RWPE2 (cell line): Measurements from ENCODE around the gene GNG14.

Experiments
- ATAC-seq: fragments of 200-7000 bp; cut with Tn5 transposase; 3 replicates; pipeline ENCODE4 v1.9.1; 2021; ENCODE audit warnings: low read depth
- DNase-seq: peaks from one replicate; pipeline ENCODE4 v3.0.0-alpha.2; 2020; ENCODE audit warnings: low spot score
- H3K27ac ChIP-seq: fragments of 450-650 bp; 2 replicates; pipeline ENCODE4 v1.5.1; 2017; ENCODE audit warnings: mild to moderate bottlenecking; ENCODE audit not compliant: poor library complexity, severe bottlenecking
- H3K27me3 ChIP-seq: fragments of 250-450 bp; sonication (Bioruptor Pico); 2 replicates; pipeline ENCODE4 v1.5.1; 2021; ENCODE audit warnings: mild to moderate bottlenecking, moderate library complexity; ENCODE audit not compliant: insufficient read depth, poor library complexity, severe bottlenecking
- H3K36me3 ChIP-seq: fragments of 250-450 bp; sonication (Bioruptor Pico); 2 replicates; pipeline ENCODE4 v1.5.1; 2020; ENCODE audit warnings: low read depth, mild to moderate bottlenecking, moderate library complexity
- H3K4me1 ChIP-seq: fragments of 250-450 bp; sonication (Bioruptor Pico); 2 replicates; pipeline ENCODE4 v1.5.1; 2021; ENCODE audit warnings: mild to moderate bottlenecking, moderate library complexity; ENCODE audit not compliant: insufficient read depth, poor library complexity, severe bottlenecking
- H3K4me3 ChIP-seq: fragments of 250-450 bp; sonication (Bioruptor Pico); 2 replicates; pipeline ENCODE4 v1.5.1; 2021; ENCODE audit warnings: mild to moderate bottlenecking, moderate library complexity; ENCODE audit not compliant: severe bottlenecking
- H3K9me3 ChIP-seq: fragments of 250-450 bp; sonication (Bioruptor Pico); 2 replicates; pipeline ENCODE4 v1.5.1; 2021; ENCODE audit warnings: mild to moderate bottlenecking, moderate library complexity; ENCODE audit not compliant: severe bottlenecking
- CTCF ChIP-seq: fragments of 450-650 bp; IDR thresholded peaks from one replicate; pipeline ENCODE4 v1.5.1; 2017; ENCODE audit warnings: mild to moderate bottlenecking, moderate library complexity; ENCODE audit not compliant: poor library complexity, severe bottlenecking

Gene GNG14

GRCh38 chr19:12715102-12715501 lies 27.3 kb downstream of the GNG14 start:
- H3K36me3 ChIP-seq = peaks cover 95% of the 10 kb centered on the region

DNA sequence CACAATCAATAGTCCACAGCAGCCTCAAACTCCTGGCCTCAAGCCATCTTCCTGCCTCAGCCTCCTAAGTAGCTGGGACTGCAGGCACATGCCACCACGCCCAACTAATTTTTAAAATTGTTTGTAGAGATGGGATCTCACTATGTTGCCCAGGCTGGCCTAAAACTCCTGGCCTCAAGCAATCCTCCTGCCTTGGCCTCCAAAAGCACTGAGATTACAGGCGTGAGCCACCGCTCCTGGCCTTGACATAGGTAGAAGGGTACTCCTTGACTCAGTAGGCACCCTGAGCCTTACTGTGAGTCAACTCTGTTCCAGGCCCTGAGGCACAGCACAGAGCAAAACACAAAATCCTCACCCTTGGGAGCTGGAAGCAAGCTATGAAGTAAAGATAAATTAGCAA lies 28.1 kb downstream of the GNG14 start:
- DNase-seq (no peak), ATAC-seq (no peak)
- Histone ChIP-seq H3K9me3 (no peaks in the 10 kb centered on the region), H3K27ac (no peak overlapping the region), H3K36me3 (peaks cover 87% of the 10 kb centered on the region), H3K27me3 (no peaks in the 10 kb centered on the region), H3K4me3 (no peak overlapping the region), H3K4me1 (no peaks in the 10 kb centered on the region)
- TF ChIP-seq CTCF = no peak

More at GRCh38 chr19:12715102-12715501, 27.3 kb downstream of the GNG14 start:
- Histone ChIP-seq H3K27me3 (no peaks in the 10 kb centered on the region), H3K27ac (no peak overlapping the region), H3K9me3 (no peaks in the 10 kb centered on the region), H3K4me3 (no peak overlapping the region), H3K4me1 (no peaks in the 10 kb centered on the region)
- ATAC-seq (no peak), DNase-seq (no peak)
- TF ChIP-seq CTCF = no peak

- Histone ChIP-seq H3K4me3 (peak overlapping the region; percentile 72), H3K4me1 (no peaks in the 10 kb centered on the region), H3K27me3 (no peaks in the 10 kb centered on the region), H3K27ac (peak overlapping the region; percentile 76), H3K36me3 (peaks cover 44% of the 10 kb centered on the region), H3K9me3 (no peaks in the 10 kb centered on the region)
- no peak for TF ChIP-seq CTCF
- ATAC-seq (no peak), DNase-seq (no peak)
Observed at GRCh38 chr19:12720296-12720695, 32.5 kb downstream of the GNG14 start.

DNA sequence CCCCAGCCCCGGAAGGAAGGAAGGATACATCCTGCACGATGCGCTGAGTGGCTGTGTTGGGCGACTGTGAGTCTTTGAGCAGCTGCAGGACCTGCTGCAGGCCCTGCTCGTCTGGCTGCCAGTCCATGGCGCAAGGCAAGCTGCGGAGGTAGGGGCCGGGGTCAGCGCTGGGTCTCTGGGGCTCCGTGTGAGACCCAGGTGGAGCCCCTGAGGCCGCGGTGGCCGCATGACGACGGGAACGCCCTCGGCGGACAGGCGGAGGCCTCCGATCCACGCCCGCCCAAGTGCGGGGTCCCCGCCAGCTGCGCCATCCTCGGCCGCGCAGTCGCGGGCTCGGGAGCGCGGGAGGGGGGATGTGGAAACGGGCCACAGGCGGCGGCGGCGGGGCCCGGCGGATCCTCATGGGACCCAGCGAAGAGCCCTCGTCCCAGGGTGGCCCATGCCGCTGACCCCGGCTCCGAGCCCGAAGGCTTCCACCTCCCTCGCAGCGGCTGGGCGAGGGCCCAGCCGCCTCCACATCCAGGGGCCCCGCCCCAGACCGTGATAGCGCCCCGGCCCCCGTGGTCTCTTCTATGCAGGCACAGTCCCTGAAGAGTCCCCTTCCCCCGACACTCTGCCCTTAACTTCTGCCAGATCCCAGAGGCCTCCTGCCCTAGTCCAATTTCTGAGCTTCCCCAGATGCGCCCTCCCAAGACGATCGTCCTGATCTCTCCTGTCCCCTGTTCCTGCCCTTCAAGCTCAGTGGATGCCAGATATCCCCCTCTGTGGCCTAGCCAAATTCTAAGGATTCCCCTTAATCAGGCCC lies 33.3 kb downstream of the GNG14 start:
- Histone ChIP-seq H3K27ac (peak overlapping the region; percentile 76), H3K4me3 (peak overlapping the region; percentile 72), H3K27me3 (no peaks in the 10 kb centered on the region), H3K36me3 (peaks cover 36% of the 10 kb centered on the region), H3K4me1 (no peaks in the 10 kb centered on the region), H3K9me3 (no peaks in the 10 kb centered on the region)
- ATAC-seq (peak; percentile 8; the same call in 1 of the 3 replicates), DNase-seq (no peak)
- TF ChIP-seq CTCF = no peak
